Keratinocyte (primary cell): ENCODE measurements around the gene COL6A1.

Experiments
- EZH2 ChIP-seq: IDR thresholded peaks from one replicate; pipeline ENCODE4 v1.6.1; 2012; ENCODE audit warnings: inconsistent platforms, mild to moderate bottlenecking, low read length, moderate library complexity
- TF ChIP-seq, protein P1 (sequence below), 3 experiments: IDR thresholded peaks in 1 of 3; conservative IDR thresholded peaks in 1 of 3; optimal IDR thresholded peaks in 1 of 3; 2 replicates in 2 of 3; 3 replicates in 1 of 3; pipeline versions ENCODE3 to v1.5.1; 2011; ENCODE audit warnings: low read length in 3 of 3, mild to moderate bottlenecking in 3 of 3, moderate library complexity in 2 of 3, control low read depth in 1 of 3, inconsistent platforms in 1 of 3; ENCODE audit not compliant: insufficient read depth in 2 of 3; ENCODE audit errors: extremely low read depth in 1 of 3

DNA sequence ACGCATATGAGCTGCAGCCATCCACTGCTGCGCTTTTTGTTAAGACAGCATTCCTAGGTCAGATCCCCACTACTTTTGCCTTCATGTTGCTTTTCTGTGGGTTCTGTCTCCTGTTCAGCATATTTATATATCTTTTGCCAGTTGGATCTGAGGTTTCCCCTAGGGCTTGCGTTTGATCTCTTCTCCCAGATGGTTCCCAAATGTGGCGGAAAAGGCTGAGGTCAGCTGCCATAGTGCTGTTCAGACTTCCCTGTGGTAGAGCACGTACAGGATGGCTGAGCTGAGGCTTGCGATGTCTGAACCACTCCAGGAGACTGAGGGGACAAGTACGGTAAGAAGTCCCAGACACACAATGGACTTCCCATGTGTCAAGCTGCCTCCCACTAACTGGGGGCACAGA, 39.8 kb downstream of the COL6A1 start:
- TF ChIP-seq EZH2, result no peak
- TF ChIP-seq, protein P1, sequence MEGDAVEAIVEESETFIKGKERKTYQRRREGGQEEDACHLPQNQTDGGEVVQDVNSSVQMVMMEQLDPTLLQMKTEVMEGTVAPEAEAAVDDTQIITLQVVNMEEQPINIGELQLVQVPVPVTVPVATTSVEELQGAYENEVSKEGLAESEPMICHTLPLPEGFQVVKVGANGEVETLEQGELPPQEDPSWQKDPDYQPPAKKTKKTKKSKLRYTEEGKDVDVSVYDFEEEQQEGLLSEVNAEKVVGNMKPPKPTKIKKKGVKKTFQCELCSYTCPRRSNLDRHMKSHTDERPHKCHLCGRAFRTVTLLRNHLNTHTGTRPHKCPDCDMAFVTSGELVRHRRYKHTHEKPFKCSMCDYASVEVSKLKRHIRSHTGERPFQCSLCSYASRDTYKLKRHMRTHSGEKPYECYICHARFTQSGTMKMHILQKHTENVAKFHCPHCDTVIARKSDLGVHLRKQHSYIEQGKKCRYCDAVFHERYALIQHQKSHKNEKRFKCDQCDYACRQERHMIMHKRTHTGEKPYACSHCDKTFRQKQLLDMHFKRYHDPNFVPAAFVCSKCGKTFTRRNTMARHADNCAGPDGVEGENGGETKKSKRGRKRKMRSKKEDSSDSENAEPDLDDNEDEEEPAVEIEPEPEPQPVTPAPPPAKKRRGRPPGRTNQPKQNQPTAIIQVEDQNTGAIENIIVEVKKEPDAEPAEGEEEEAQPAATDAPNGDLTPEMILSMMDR (optimal IDR thresholded peaks at IDR 0.05 in 1 of 3, IDR thresholded peaks at IDR 0.05 in 1 of 3, conservative IDR thresholded peaks at IDR 0.05 in 1 of 3; ENCODE audit: extremely low read depth in 1 of 3, insufficient read depth in 2 of 3, low read length in 3 of 3), result no peak
